ENCODE results near the gene HOXA5. TPM values are rescaled to one million over a fixed set of nuclear protein-coding genes. Genes with fewer than 3 reads are reported as not detected.

HOXA5 gene
- total RNA-seq, 2 donors from 2014 or later: 9.6 to 18.7 TPM

- Histone ChIP-seq H3K9ac (ENCODE audit: low read depth in 2 of 2, low read length in 2 of 2) (peak overlapping the region; percentile 51 to 93), H3K27me3 (no peaks in the 10 kb centered on the region), H3K27ac (peak overlapping the region; percentile 92), H3K36me3 (no peaks in the 10 kb centered on the region), H3K9me3 (no peaks in the 10 kb centered on the region), H3K4me3 (no peak overlapping the region), H3K4me1 (peaks cover 11% of the 10 kb centered on the region)
- intact Hi-C loops (cut with DNase I): loop anchor here (5.0 to 10.0 kb wide), 2 partner anchors 237 to 725 kb away; partner anchors contain the start of gene SKAP2
- no peak for TF ChIP-seq CTCF (IDR thresholded peaks at IDR 0.05)
- DNase-seq: no peak
Measured at GRCh38 chr7:27099453-27100370, 43.8 kb downstream of the HOXA5 start.

GRCh38 chr7:27098578-27099451, 44.7 kb downstream of the HOXA5 start:
- no peaks in the 10 kb centered on the region for H3K9me3 ChIP-seq
- peaks cover 11% of the 10 kb centered on the region for H3K4me1 ChIP-seq
- H3K27ac ChIP-seq: peak overlapping the region; percentile 92
- no peak for TF ChIP-seq CTCF (IDR thresholded peaks at IDR 0.05)
- H3K27me3 ChIP-seq: no peaks in the 10 kb centered on the region
- peak overlapping the region; percentile 67 to 93 for H3K9ac ChIP-seq (ENCODE audit: low read depth in 2 of 2, low read length in 2 of 2)
- peak; percentile 66 for DNase-seq
- no peaks in the 10 kb centered on the region for H3K36me3 ChIP-seq
- intact Hi-C loops (cut with DNase I): loop anchor here (5.0 to 10.0 kb wide), 2 partner anchors 237 to 724 kb away; partner anchors contain the start of gene SKAP2
- H3K4me3 ChIP-seq: peak overlapping the region; percentile 74

GRCh38 chr7:27097686-27098577, 45.5 kb downstream of the HOXA5 start:
- Histone ChIP-seq H3K9ac (ENCODE audit: low read depth in 2 of 2, low read length in 2 of 2) (peak overlapping the region; percentile 67 to 93), H3K27me3 (no peaks in the 10 kb centered on the region), H3K27ac (peak overlapping the region; percentile 92), H3K4me1 (peaks cover 11% of the 10 kb centered on the region), H3K36me3 (no peaks in the 10 kb centered on the region), H3K9me3 (no peaks in the 10 kb centered on the region), H3K4me3 (peak overlapping the region; percentile 74)
- intact Hi-C loops (cut with DNase I): loop anchor here (5.0 to 10.0 kb wide), 2 partner anchors 236 to 723 kb away; partner anchors contain the start of gene SKAP2
- peak; percentile 45 for DNase-seq
- TF ChIP-seq CTCF (IDR thresholded peaks at IDR 0.05): no peak

- no peaks in the 10 kb centered on the region for H3K9me3 ChIP-seq
- H3K36me3 ChIP-seq: no peaks in the 10 kb centered on the region
- H3K4me1 ChIP-seq: peaks cover 11% of the 10 kb centered on the region
- H3K27ac ChIP-seq: peak overlapping the region; percentile 92
- H3K4me3 ChIP-seq: peak overlapping the region; percentile 74
- intact Hi-C loops (cut with DNase I): loop anchor here (5.0 to 10.0 kb wide), 2 partner anchors 235 to 722 kb away; partner anchors contain the start of gene SKAP2
- DNase-seq: peak; percentile 49
- H3K9ac ChIP-seq (ENCODE audit: low read depth in 2 of 2, low read length in 2 of 2): peak overlapping the region; percentile 93 to 98
- H3K27me3 ChIP-seq: no peaks in the 10 kb centered on the region
- no peak for TF ChIP-seq CTCF (IDR thresholded peaks at IDR 0.05)
Measured at GRCh38 chr7:27096768-27097514, 46.5 kb downstream of the HOXA5 start.

Data from colonic mucosa (tissue), 4 donors.